H54 (cell line): ENCODE measurements around the gene ZNF423.

ENCODE experiments used
- DNase-seq: peaks from one replicate; pipeline ENCODE4 v3.0.0; 2011; ENCODE audit warnings: low spot score, mixed read lengths; ENCODE audit not compliant: insufficient read length
- FAIRE-seq: peaks from 3 replicates; lab custom pipeline; 2011; peaks lifted over from hg19 to GRCh38; lab: Jason Lieb, UNC
- POLR2A ChIP-seq: IDR thresholded peaks from 2 replicates; pipeline ENCODE4 v1.6.1; 2011; ENCODE audit warnings: low read depth, mild to moderate bottlenecking, low read length

ZNF423 gene

GRCh38 chr16:49461517-49461951 is 394.4 kb downstream of the ZNF423 start:
- TF ChIP-seq POLR2A: no peak
- DNase-seq (no peak), FAIRE-seq (no peak)

GRCh38 chr16:49460786-49461470 is 395.0 kb downstream of the ZNF423 start:
- FAIRE-seq (no peak), DNase-seq (no peak)
- TF ChIP-seq POLR2A: no peak

- FAIRE-seq: no peak
- no peak for TF ChIP-seq POLR2A
- DNase-seq: no peak
Measured at GRCh38 chr16:49459953-49460735, 395.8 kb downstream of the ZNF423 start.

- DNase-seq (no peak), FAIRE-seq (no peak)
- no peak for TF ChIP-seq POLR2A
Measured at GRCh38 chr16:49458656-49459445, 397.1 kb downstream of the ZNF423 start.

- FAIRE-seq (no peak), DNase-seq (no peak)
- TF ChIP-seq POLR2A: no peak
Measured at GRCh38 chr16:49458243-49458642, 397.7 kb downstream of the ZNF423 start.

GRCh38 chr16:49457196-49457595 is 398.7 kb downstream of the ZNF423 start:
- no peak for TF ChIP-seq POLR2A
- FAIRE-seq (no peak), DNase-seq (no peak)

- no peak for TF ChIP-seq POLR2A
- DNase-seq: no peak
- FAIRE-seq: no peak
Measured at GRCh38 chr16:49456763-49457162, 399.1 kb downstream of the ZNF423 start.

GRCh38 chr16:49455991-49456745 is 399.7 kb downstream of the ZNF423 start:
- no peak for DNase-seq
- no peak for TF ChIP-seq POLR2A
- FAIRE-seq: no peak

GRCh38 chr16:49455181-49455990 is 400.5 kb downstream of the ZNF423 start:
- no peak for FAIRE-seq
- TF ChIP-seq POLR2A: no peak
- DNase-seq: no peak

- no peak for DNase-seq
- TF ChIP-seq POLR2A: no peak
- FAIRE-seq: no peak
Measured at GRCh38 chr16:49454426-49455180, 401.3 kb downstream of the ZNF423 start.

GRCh38 chr16:49453983-49454382 is 401.9 kb downstream of the ZNF423 start:
- FAIRE-seq (no peak), DNase-seq (no peak)
- TF ChIP-seq POLR2A: no peak

- FAIRE-seq: no peak
- no peak for DNase-seq
- TF ChIP-seq POLR2A: no peak
Measured at GRCh38 chr16:49453021-49453420, 402.9 kb downstream of the ZNF423 start.

- no peak for TF ChIP-seq POLR2A
- DNase-seq (no peak), FAIRE-seq (no peak)
Measured at GRCh38 chr16:49452578-49452977, 403.3 kb downstream of the ZNF423 start.
